ENCODE measurements around the gene RHEX.

RHEX gene

DNA sequence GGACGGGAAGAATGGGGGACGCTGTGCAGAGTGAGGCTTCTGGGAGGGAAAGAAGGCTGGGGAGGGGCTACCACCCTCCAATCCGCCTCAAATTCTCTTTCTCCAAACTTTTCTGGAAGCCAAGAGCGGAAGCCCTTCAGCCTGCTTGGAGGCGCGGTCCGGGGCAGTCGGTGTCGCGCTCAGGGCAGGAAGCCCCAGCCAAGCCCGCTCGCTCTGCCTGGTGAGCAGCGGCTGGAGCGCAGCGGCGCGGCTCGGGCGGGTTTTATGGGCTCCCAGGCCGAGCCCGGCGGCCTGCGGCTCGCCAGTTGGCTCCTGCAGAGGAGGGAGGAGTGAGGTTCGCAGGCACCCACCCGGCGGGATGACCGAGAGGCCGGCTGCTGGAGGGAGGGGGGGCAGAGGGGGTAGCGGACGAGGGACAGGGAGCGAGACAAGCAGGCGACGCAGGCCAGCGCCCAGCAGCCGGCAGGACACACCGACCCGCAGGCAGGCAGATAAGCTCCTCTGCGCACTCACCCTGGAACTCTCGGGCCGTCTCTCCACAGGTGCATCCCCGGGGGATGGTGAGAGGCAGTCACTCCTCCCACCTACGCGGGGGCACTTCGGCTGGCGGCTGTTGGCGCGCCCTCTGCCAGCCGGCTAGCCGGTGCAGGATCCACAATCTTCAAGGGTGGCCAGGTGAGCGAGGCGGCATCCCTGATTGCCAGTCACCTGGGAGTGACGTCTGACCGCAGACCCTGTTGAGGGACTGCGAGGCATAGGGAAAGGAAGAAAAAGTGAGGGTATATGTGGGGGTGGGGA is 64.4 kb downstream of the RHEX start, which contains the start of gene AVPR1B:
Gene AVPR1B, minus strand, starts transcription at position 238 of the 798 bp plus-strand sequence. CDS start 498 bp downstream, outside the sequence.
- no peak for DNase-seq (ENCODE audit: extremely low spot score)
- no peak for TF ChIP-seq CTCF (IDR thresholded peaks at IDR 0.05; ENCODE audit: control extremely low read depth, extremely low read depth, low read depth, missing control alignments)
- POLR2A ChIA-PET, result no interaction called here
- CTCF ChIA-PET, result interaction anchor here (1.0 kb wide), 1 partner anchor 11 kb away, joined by 3 read pairs; no protein-coding TSS in a partner anchor

DNA sequence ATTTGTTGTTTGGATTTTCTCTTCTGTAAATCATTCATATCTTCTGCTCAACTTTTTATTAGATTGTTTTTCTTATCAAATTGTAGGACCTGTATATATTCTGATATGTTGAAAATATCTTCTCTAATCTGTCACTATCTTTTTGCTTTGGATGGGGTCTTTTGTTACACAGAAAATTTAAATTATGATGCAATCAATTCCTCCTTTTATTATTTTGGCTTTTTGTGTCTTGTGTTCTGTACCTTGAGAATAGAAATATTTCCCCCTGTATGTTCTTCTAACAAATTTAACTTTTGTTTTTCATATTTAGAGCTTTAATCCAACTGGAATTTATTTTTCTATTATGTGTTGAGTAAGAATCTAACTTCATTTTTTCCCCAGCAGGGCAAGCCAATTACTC is 67.4 kb downstream of the RHEX start:
- no peak for DNase-seq (ENCODE audit: extremely low spot score)
- no peak for TF ChIP-seq CTCF (IDR thresholded peaks at IDR 0.05; ENCODE audit: control extremely low read depth, extremely low read depth, low read depth, missing control alignments)
- ChIA-PET POLR2A (no interaction called here), CTCF (interaction anchor here (0.8 to 1.9 kb wide), 2 partner anchors 14 to 86 kb away, joined by 3 to 4 read pairs; no protein-coding TSS in a partner anchor)

DNA sequence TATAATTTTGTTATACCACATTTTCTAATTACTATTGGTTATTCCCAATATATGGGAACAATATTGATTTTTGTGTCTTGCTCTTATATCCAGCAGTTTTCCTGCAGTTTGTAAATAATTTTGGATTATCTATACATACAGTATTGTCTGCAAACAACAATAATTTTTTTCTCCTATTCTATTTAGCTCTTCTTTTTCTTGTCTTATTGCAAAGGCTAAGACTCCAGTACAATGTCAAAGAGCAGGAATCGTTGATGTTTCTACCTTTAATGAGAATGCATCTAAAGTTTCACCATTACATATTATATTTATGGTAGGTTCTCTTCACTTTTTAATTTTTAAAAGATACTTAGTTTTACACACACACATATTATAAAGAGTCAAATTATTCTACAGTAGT is 68.3 kb downstream of the RHEX start:
- POLR2A ChIA-PET, result no interaction called here
- CTCF ChIA-PET, result interaction anchor here (0.6 kb wide), 2 partner anchors 13 to 861 kb away, joined by 3 read pairs; no protein-coding TSS in a partner anchor
- DNase-seq (ENCODE audit: extremely low spot score), result no peak
- TF ChIP-seq CTCF (IDR thresholded peaks at IDR 0.05; ENCODE audit: control extremely low read depth, extremely low read depth, low read depth, missing control alignments), result no peak

DNA sequence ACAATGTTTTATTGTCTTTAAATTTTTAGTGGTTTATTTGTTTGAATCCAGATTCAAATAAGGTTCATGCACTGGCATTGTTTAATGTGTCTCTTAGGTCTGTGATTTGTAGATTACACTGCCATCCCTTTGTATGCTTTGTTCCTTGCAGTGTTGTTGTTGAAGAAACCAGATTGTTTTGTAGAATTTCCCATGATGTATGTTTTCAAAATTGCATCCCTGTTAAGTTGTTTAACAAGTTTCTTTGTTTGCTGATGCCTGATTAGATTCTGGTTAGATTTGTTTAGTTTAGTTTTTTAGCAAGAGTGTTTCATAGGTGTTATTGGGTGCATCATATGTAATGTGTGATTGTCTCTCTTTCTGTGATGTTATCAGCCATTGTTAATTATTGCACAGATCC is 69.7 kb downstream of the RHEX start:
- TF ChIP-seq CTCF (IDR thresholded peaks at IDR 0.05; ENCODE audit: control extremely low read depth, extremely low read depth, low read depth, missing control alignments), result no peak
- ChIA-PET POLR2A (no interaction called here), CTCF (no interaction called here)
- no peak for DNase-seq (ENCODE audit: extremely low spot score)

GRCh38 chr1:206125346-206125745 is 72.4 kb downstream of the RHEX start:
- TF ChIP-seq CTCF (IDR thresholded peaks at IDR 0.05; ENCODE audit: control extremely low read depth, extremely low read depth, low read depth, missing control alignments), result no peak
- ChIA-PET CTCF (no interaction called here), POLR2A (no interaction called here)
- DNase-seq (ENCODE audit: extremely low spot score), result no peak

GRCh38 chr1:206127336-206127735 is 74.4 kb downstream of the RHEX start:
- ChIA-PET POLR2A (no interaction called here), CTCF (interaction anchor here (1.0 to 1.4 kb wide), 3 partner anchors 13 to 150 kb away, joined by 3 read pairs; no protein-coding TSS in a partner anchor)
- no peak for DNase-seq (ENCODE audit: extremely low spot score)

More at GRCh38 chr1:206127336-206127735, 74.4 kb downstream of the RHEX start:
- TF ChIP-seq CTCF (IDR thresholded peaks at IDR 0.05; ENCODE audit: control extremely low read depth, extremely low read depth, low read depth, missing control alignments), result no peak
